ENCODE results near the gene C11orf91.
"Not testable (repeated sequence)": the region's sequence is repeated elsewhere in the genome, so short reads cannot be mapped to it uniquely, and the experiment has no call there.

Gene C11orf91

GRCh38 chr11:33682446-33682845 is 18.2 kb downstream of the C11orf91 start:
- no peak for DNase-seq (ENCODE audit: low read depth)

GRCh38 chr11:33682019-33682418 is 18.6 kb downstream of the C11orf91 start:
- TF ChIP-seq CTCF (IDR thresholded peaks at IDR 0.05; ENCODE audit: low read depth, low read length, missing control alignments), result no peak
- H3K4me3 ChIP-seq (ENCODE audit: low read depth, low read length), result no peak overlapping the region
- DNase-seq (ENCODE audit: low read depth), result no peak

More at GRCh38 chr11:33682446-33682845, 18.2 kb downstream of the C11orf91 start:
- TF ChIP-seq CTCF (IDR thresholded peaks at IDR 0.05; ENCODE audit: low read depth, low read length, missing control alignments), result no peak
- H3K4me3 ChIP-seq (ENCODE audit: low read depth, low read length), result no peak overlapping the region

- not testable (repeated sequence) for H3K4me3 ChIP-seq (ENCODE audit: low read depth, low read length); DNase-seq (ENCODE audit: low read depth)
Measured at GRCh38 chr11:33678616-33679015, 22.0 kb downstream of the C11orf91 start.

- H3K4me3 ChIP-seq (ENCODE audit: low read depth, low read length), result no peak overlapping the region
- DNase-seq (ENCODE audit: low read depth), result no peak
- no peak for TF ChIP-seq CTCF (IDR thresholded peaks at IDR 0.05; ENCODE audit: low read depth, low read length, missing control alignments)
Measured at GRCh38 chr11:33674035-33674814, 26.4 kb downstream of the C11orf91 start.

- H3K4me3 ChIP-seq (ENCODE audit: low read depth, low read length), result no peak overlapping the region
- no peak for DNase-seq (ENCODE audit: low read depth)
- no peak for TF ChIP-seq CTCF (IDR thresholded peaks at IDR 0.05; ENCODE audit: low read depth, low read length, missing control alignments)
Measured at GRCh38 chr11:33672273-33672672, 28.4 kb downstream of the C11orf91 start.

- TF ChIP-seq CTCF (IDR thresholded peaks at IDR 0.05; ENCODE audit: low read depth, low read length, missing control alignments), result no peak
- no peak for DNase-seq (ENCODE audit: low read depth)
- H3K4me3 ChIP-seq (ENCODE audit: low read depth, low read length), result no peak overlapping the region
Measured at GRCh38 chr11:33670250-33671011, 30.2 kb downstream of the C11orf91 start.

GRCh38 chr11:33669598-33670249 is 30.9 kb downstream of the C11orf91 start:
- no peak overlapping the region for H3K4me3 ChIP-seq (ENCODE audit: low read depth, low read length)
- no peak for TF ChIP-seq CTCF (IDR thresholded peaks at IDR 0.05; ENCODE audit: low read depth, low read length, missing control alignments)
- no peak for DNase-seq (ENCODE audit: low read depth)

All from GM12864 (cell line).